SK-N-SH (cell line): Measurements from ENCODE around the gene HTR7. TPM values are rescaled to one million over a fixed set of nuclear protein-coding genes. Genes with fewer than 3 reads are reported as not detected.

Experiments used
- CTCF ChIA-PET: fragments of 300-600, 350-600 bp; formaldehyde crosslinking; extraction: SDS; loops from one replicate; lab custom pipeline; 2021; lab: Yijun Ruan, JAX
- POLR2A ChIA-PET: fragments of 350-600 bp; sonication (Branson Sonifier 250); formaldehyde crosslinking; extraction: SDS; loops from one replicate; lab custom pipeline; 2020; ENCODE audit warnings: antibody characterized with exemption, inconsistent platforms; lab: Yijun Ruan, JAX
- DNase-seq: peaks from one replicate; pipeline ENCODE4 v3.0.0; 2012
- H2AFZ ChIP-seq: fragments of 200-600 bp; sonication (generic); 2 replicates; pipeline ENCODE4 v1.8.1; 2016; ENCODE audit warnings: antibody characterized with exemption, mild to moderate bottlenecking, low read depth
- H3F3A ChIP-seq: fragments of 200-600 bp; sonication (generic); replicated peaks from 2 replicates; pipeline ENCODE3; 2016; ENCODE audit warnings: antibody characterized with exemption, mild to moderate bottlenecking; ENCODE audit not compliant: insufficient read depth
- H3K27ac ChIP-seq, 2 experiments: fragments of 200-500 bp in 1 of 2; fragments of 200-600 bp in 1 of 2; sonication (Bioruptor generic) in 1 of 2; sonication (generic), shearing (Covaris generic) in 1 of 2; 2 replicates each; pipeline versions ENCODE4 v1.5.1 to v1.6.1; 2014 to 2016; ENCODE audit warnings: low read depth in 2 of 2, inconsistent platforms in 1 of 2, low read length in 1 of 2, mild to moderate bottlenecking in 1 of 2, mixed read lengths in 1 of 2
- H3K27me3 ChIP-seq: fragments of 200-600 bp; sonication (generic), shearing (Covaris generic); 2 replicates; pipeline ENCODE4 v1.6.1; 2016; ENCODE audit warnings: mixed run types; ENCODE audit not compliant: insufficient read depth
- H3K36me3 ChIP-seq, 2 experiments: fragments of 200-500 bp in 1 of 2; fragments of 200-600 bp in 1 of 2; sonication (Bioruptor generic) in 1 of 2; sonication (generic) in 1 of 2; replicated peaks in 1 of 2; 2 replicates each; pipeline versions ENCODE3 to v1.5.1; 2014 to 2016; ENCODE audit warnings: low read length in 1 of 2, mild to moderate bottlenecking in 1 of 2; ENCODE audit not compliant: insufficient read depth in 2 of 2, control insufficient read depth in 1 of 2
- H3K4me1 ChIP-seq, 2 experiments: fragments of 200-500 bp in 1 of 2; fragments of 200-600 bp in 1 of 2; sonication (Bioruptor generic) in 1 of 2; sonication (generic), shearing (Covaris generic) in 1 of 2; 2 replicates each; pipeline versions ENCODE4 v1.5.1 to v1.6.1; 2014 to 2016; ENCODE audit warnings: low read depth in 1 of 2, low read length in 1 of 2, mixed run types in 1 of 2; ENCODE audit not compliant: insufficient read depth in 2 of 2, control insufficient read depth in 1 of 2
- H3K4me2 ChIP-seq: fragments of 200-600 bp; sonication (generic), shearing (Covaris generic); 2 replicates; pipeline ENCODE4 v1.6.1; 2017; ENCODE audit warnings: mixed run types
- H3K4me3 ChIP-seq, 2 experiments: fragments of 200-500 bp in 1 of 2; fragments of 200-600 bp in 1 of 2; sonication (Bioruptor generic) in 1 of 2; sonication (generic), shearing (Covaris generic) in 1 of 2; 2 replicates each; pipeline versions ENCODE4 v1.5.1 to v1.8.1; 2014 to 2016; ENCODE audit warnings: low read depth in 2 of 2, inconsistent platforms in 1 of 2, low read length in 1 of 2, mild to moderate bottlenecking in 1 of 2, mixed read lengths in 1 of 2, moderate library complexity in 1 of 2
- H3K79me2 ChIP-seq: fragments of 200-600 bp; sonication (generic); 2 replicates; pipeline ENCODE4 v1.8.1; 2017; ENCODE audit warnings: mild to moderate bottlenecking; ENCODE audit not compliant: insufficient read depth
- H3K9ac ChIP-seq: fragments of 200-600 bp; sonication (generic); 2 replicates; pipeline ENCODE4 v1.6.1; 2017; ENCODE audit warnings: mixed run types
- H3K9me2 ChIP-seq: fragments of 200-600 bp; sonication (generic); 2 replicates; pipeline ENCODE4 v1.6.1; 2017; ENCODE audit warnings: mixed run types
- H3K9me3 ChIP-seq: fragments of 200-600 bp; sonication (generic); 2 replicates; pipeline ENCODE4 v1.6.1; 2017; ENCODE audit warnings: mixed run types, mild to moderate bottlenecking, moderate library complexity
- H4K20me1 ChIP-seq: fragments of 200-600 bp; sonication (generic); 2 replicates; pipeline ENCODE4 v1.6.1; 2017; ENCODE audit warnings: mild to moderate bottlenecking, mixed run types; ENCODE audit not compliant: insufficient read depth
- CTCF ChIP-seq: fragments of 200-600 bp; sonication (generic); IDR thresholded peaks from 2 replicates; pipeline ENCODE4 v1.6.1; 2017; ENCODE audit warnings: antibody characterized with exemption, mild to moderate bottlenecking, moderate library complexity
- EP300 ChIP-seq, 2 experiments: IDR thresholded peaks; 2 replicates each; pipeline versions ENCODE4 v1.4.0 to v1.6.1; 2012; ENCODE audit warnings: borderline replicate concordance in 1 of 2, low read depth in 1 of 2, low read length in 1 of 2
- EZH2phosphoT487 ChIP-seq: fragments of 200-600 bp; sonication (generic); IDR thresholded peaks from 2 replicates; pipeline ENCODE4 v1.6.1; 2017; ENCODE audit warnings: low read depth, mixed run types, mild to moderate bottlenecking, antibody characterized with exemption, moderate library complexity, borderline replicate concordance
- FOSL2 ChIP-seq: IDR thresholded peaks from 2 replicates; pipeline ENCODE4 v1.4.0; 2012; ENCODE audit warnings: low read depth, mild to moderate bottlenecking, moderate library complexity, borderline replicate concordance
- FOXJ3 ChIP-seq: sonication (generic); formaldehyde crosslinking; IDR thresholded peaks from 2 replicates; pipeline ENCODE4 v1.5.1; 2020; ENCODE audit warnings: mild to moderate bottlenecking, missing genetic modification reagents
- FOXM1 ChIP-seq: IDR thresholded peaks from 2 replicates; pipeline ENCODE4 v1.4.0; 2012; ENCODE audit warnings: low read depth, mild to moderate bottlenecking
- GABPA ChIP-seq: IDR thresholded peaks from 2 replicates; pipeline ENCODE4 v1.4.0; 2012; ENCODE audit warnings: low read depth, mild to moderate bottlenecking
- GATA2 ChIP-seq: sonication (generic); formaldehyde crosslinking; IDR thresholded peaks from 2 replicates; pipeline ENCODE4 v1.5.0; 2020; ENCODE audit warnings: mild to moderate bottlenecking, missing genetic modification reagents
- MAX ChIP-seq: IDR thresholded peaks from 2 replicates; pipeline ENCODE4 v1.4.0; 2012; ENCODE audit warnings: low read depth
- NRF1 ChIP-seq: IDR thresholded peaks from 2 replicates; pipeline ENCODE4 v1.6.1; 2012; ENCODE audit warnings: low read depth, mild to moderate bottlenecking, low read length
- RCOR1 ChIP-seq: fragments of 150-350 bp; IDR thresholded peaks from 2 replicates; pipeline ENCODE4 v1.6.1; 2017; ENCODE audit warnings: antibody characterized with exemption, low read length
- SIN3A ChIP-seq: IDR thresholded peaks from 2 replicates; pipeline ENCODE4 v1.6.1; 2012; ENCODE audit warnings: low read depth, mild to moderate bottlenecking, low read length, moderate library complexity, borderline replicate concordance
- SMC3 ChIP-seq: IDR thresholded peaks from 2 replicates; pipeline ENCODE4 v1.6.1; 2012; ENCODE audit warnings: low read depth, low read length, improper control_type of control experiment
- TCF12 ChIP-seq: IDR thresholded peaks from 2 replicates; pipeline ENCODE4 v1.4.0; 2012
- WGBS: methylation state at CpG from one replicate; pipeline ENCODE4 v1.1.6; 2017; ENCODE audit warnings: low lambda C conversion rate; 5-methylcytosine and 5-hydroxymethylcytosine counted together
- polyA plus RNA-seq, 3 experiments: library from polyadenylated mRNA; depleted of rRNA; stranded (reverse); fragments of >200 nt; gene quantifications; 2 replicates each; pipeline ENCODE4 v1.2.3, GENCODE V29; 2012
- TF ChIP-seq, protein P1 (sequence below): IDR thresholded peaks from 2 replicates; pipeline ENCODE4 v1.6.1; 2012; ENCODE audit warnings: mild to moderate bottlenecking, low read depth, low read length, moderate library complexity
- TF ChIP-seq, protein P2 (sequence below): fragments of 150-350 bp; IDR thresholded peaks from 2 replicates; pipeline ENCODE4 v1.6.1; 2016; ENCODE audit warnings: mild to moderate bottlenecking, low read depth, low read length

The HTR7 gene
- polyA plus RNA-seq, 1 of the 3 experiments (the other 2 are of a cell fraction), result 0.16 TPM

GRCh38 chr10:90790422-90790821, 67.4 kb downstream of the HTR7 start:
- Histone ChIP-seq H3K4me2 (no peak overlapping the region), H4K20me1 (no peaks in the 10 kb centered on the region), H3K27ac (no peak overlapping the region), H3F3A (no peaks in the 10 kb centered on the region), H2AFZ (no peak overlapping the region), H3K9me3 (no peaks in the 10 kb centered on the region), H3K79me2 (no peaks in the 10 kb centered on the region), H3K4me1 (no peaks in the 10 kb centered on the region), H3K9me2 (no peaks in the 10 kb centered on the region), H3K4me3 (no peak overlapping the region), H3K36me3 (no peaks in the 10 kb centered on the region), H3K9ac (no peak overlapping the region), H3K27me3 (peaks cover 29% of the 10 kb centered on the region; the same call in 1 of the 2 replicates)
- ChIA-PET CTCF (no interaction called here), POLR2A (no interaction called here)
- WGBS, result 3% methylated on average over 2 of the region's 2 CpGs
- TF ChIP-seq SMC3 (no peak), RCOR1 (no peak), FOSL2 (no peak), TCF12 (no peak), EZH2phosphoT487 (no peak), MAX (no peak), FOXJ3 (CRISPR knock-in tag) (no peak), GABPA (no peak), CTCF (no peak)
- TF ChIP-seq, protein P1, sequence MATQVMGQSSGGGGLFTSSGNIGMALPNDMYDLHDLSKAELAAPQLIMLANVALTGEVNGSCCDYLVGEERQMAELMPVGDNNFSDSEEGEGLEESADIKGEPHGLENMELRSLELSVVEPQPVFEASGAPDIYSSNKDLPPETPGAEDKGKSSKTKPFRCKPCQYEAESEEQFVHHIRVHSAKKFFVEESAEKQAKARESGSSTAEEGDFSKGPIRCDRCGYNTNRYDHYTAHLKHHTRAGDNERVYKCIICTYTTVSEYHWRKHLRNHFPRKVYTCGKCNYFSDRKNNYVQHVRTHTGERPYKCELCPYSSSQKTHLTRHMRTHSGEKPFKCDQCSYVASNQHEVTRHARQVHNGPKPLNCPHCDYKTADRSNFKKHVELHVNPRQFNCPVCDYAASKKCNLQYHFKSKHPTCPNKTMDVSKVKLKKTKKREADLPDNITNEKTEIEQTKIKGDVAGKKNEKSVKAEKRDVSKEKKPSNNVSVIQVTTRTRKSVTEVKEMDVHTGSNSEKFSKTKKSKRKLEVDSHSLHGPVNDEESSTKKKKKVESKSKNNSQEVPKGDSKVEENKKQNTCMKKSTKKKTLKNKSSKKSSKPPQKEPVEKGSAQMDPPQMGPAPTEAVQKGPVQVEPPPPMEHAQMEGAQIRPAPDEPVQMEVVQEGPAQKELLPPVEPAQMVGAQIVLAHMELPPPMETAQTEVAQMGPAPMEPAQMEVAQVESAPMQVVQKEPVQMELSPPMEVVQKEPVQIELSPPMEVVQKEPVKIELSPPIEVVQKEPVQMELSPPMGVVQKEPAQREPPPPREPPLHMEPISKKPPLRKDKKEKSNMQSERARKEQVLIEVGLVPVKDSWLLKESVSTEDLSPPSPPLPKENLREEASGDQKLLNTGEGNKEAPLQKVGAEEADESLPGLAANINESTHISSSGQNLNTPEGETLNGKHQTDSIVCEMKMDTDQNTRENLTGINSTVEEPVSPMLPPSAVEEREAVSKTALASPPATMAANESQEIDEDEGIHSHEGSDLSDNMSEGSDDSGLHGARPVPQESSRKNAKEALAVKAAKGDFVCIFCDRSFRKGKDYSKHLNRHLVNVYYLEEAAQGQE, result no peak
- DNase-seq, result no peak

- peaks cover 31% of the 10 kb centered on the region; the same call in 1 of the 2 replicates for H3K27me3 ChIP-seq
- H3F3A ChIP-seq, result no peaks in the 10 kb centered on the region
- H3K4me2 ChIP-seq, result no peak overlapping the region
- no peak overlapping the region for H3K4me3 ChIP-seq
- no peaks in the 10 kb centered on the region for H3K9me2 ChIP-seq
- POLR2A ChIA-PET, result no interaction called here
- H3K9ac ChIP-seq, result no peak overlapping the region
- no peaks in the 10 kb centered on the region for H3K9me3 ChIP-seq
- H3K79me2 ChIP-seq, result no peaks in the 10 kb centered on the region
- no peak overlapping the region for H3K27ac ChIP-seq
- H3K4me1 ChIP-seq, result no peaks in the 10 kb centered on the region
- CTCF ChIA-PET, result interaction anchor here (0.9 to 2.6 kb wide), 13 partner anchors 9 to 82 kb away, joined by 3 to 15 read pairs (median 5); no protein-coding TSS in a partner anchor
- no peaks in the 10 kb centered on the region for H4K20me1 ChIP-seq
- no peak for DNase-seq
- no peaks in the 10 kb centered on the region for H3K36me3 ChIP-seq
- H2AFZ ChIP-seq, result no peak overlapping the region
- WGBS, result 13% methylated on average over 3 of the region's 3 CpGs
- no peak for TF ChIP-seq MAX
- no peak for TF ChIP-seq GABPA
- TF ChIP-seq NRF1, result no peak
- no peak for TF ChIP-seq FOXM1
- TF ChIP-seq EP300 (IDR thresholded peaks at IDR 0.05; ENCODE audit: borderline replicate concordance in 1 of 2, low read depth in 1 of 2, low read length in 1 of 2), result no peak
- TF ChIP-seq TCF12, result no peak
- TF ChIP-seq, protein P2, sequence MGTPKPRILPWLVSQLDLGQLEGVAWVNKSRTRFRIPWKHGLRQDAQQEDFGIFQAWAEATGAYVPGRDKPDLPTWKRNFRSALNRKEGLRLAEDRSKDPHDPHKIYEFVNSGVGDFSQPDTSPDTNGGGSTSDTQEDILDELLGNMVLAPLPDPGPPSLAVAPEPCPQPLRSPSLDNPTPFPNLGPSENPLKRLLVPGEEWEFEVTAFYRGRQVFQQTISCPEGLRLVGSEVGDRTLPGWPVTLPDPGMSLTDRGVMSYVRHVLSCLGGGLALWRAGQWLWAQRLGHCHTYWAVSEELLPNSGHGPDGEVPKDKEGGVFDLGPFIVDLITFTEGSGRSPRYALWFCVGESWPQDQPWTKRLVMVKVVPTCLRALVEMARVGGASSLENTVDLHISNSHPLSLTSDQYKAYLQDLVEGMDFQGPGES, result no peak
- no peak for TF ChIP-seq GATA2
- TF ChIP-seq, protein P1, result no peak
- no peak for TF ChIP-seq SMC3
- TF ChIP-seq SIN3A, result no peak
These were observed 68.9 kb downstream of the HTR7 start for GRCh38 chr10:90788968-90789367.
